K562 (cell line): Measurements from ENCODE around the gene GLT6D1. TPM values are rescaled to one million over a fixed set of nuclear protein-coding genes. Genes with fewer than 3 reads are reported as not detected.

Experiments
- ATAC-seq: fragments of 200-7000 bp; cut with Tn5 transposase; 3 replicates; pipeline ENCODE4 v1.9.1; 2020; ENCODE audit warnings: moderate library complexity
- BruUV-seq: library from RNA; stranded (reverse); fragments of 400-500 nt; replicated peaks from 2 replicates; lab custom pipeline; 2021; lab: Mats Ljungman, UMichigan
- CTCF ChIA-PET: fragments of 300-600 bp; formaldehyde crosslinking; extraction: SDS; loops from one replicate; lab custom pipeline; 2021; ENCODE audit warnings: low intra/inter-chr PET ratio; lab: Yijun Ruan, JAX
- POLR2A ChIA-PET: fragments of 300-600, 350-650 bp; sonication (Branson Sonifier 250); formaldehyde crosslinking; extraction: SDS; loops from one replicate; lab custom pipeline; 2021; ENCODE audit warnings: antibody characterized with exemption, inconsistent platforms; lab: Yijun Ruan, JAX
- DNase-seq, 4 experiments: peaks; one replicate each; pipeline versions ENCODE4 v3.0.0 to v3.0.0-alpha.2; 2011 to 2018; ENCODE audit warnings: low spot score in 3 of 4, mixed read lengths in 3 of 4; ENCODE audit errors: extremely low read depth in 1 of 4
- FAIRE-seq: peaks from 2 replicates; lab custom pipeline; 2011; peaks lifted over from hg19 to GRCh38; lab: Jason Lieb, UNC
- H2AFZ ChIP-seq: 2 replicates; pipeline ENCODE4 v1.6.0; 2011; ENCODE audit warnings: low read depth, low read length, control low read depth, inconsistent platforms
- H3K27ac ChIP-seq: fragments of 200-600 bp; 3 replicates; pipeline ENCODE4 v1.8.0; 2011; ENCODE audit warnings: low read depth, mild to moderate bottlenecking, control low read depth, inconsistent platforms, low read length, moderate library complexity, mixed read lengths; ENCODE audit errors: extremely low read depth
- H3K27me3 ChIP-seq, 2 experiments: fragments of 300-600 bp in 1 of 2; 2 replicates in 1 of 2; 3 replicates in 1 of 2; pipeline versions ENCODE4 v1.6.0 to v1.8.0; 2011; ENCODE audit warnings: inconsistent platforms in 2 of 2, low read length in 2 of 2, mild to moderate bottlenecking in 1 of 2, mixed read lengths in 1 of 2, moderate library complexity in 1 of 2; ENCODE audit not compliant: control insufficient read depth in 2 of 2, insufficient read depth in 2 of 2
- H3K36me3 ChIP-seq: fragments of 300-600 bp; 3 replicates; pipeline ENCODE4 v1.8.0; 2011; ENCODE audit warnings: mild to moderate bottlenecking, low read length, inconsistent platforms; ENCODE audit not compliant: control insufficient read depth, insufficient read depth
- H3K4me1 ChIP-seq, 2 experiments: fragments of 200-600 bp in 1 of 2; replicated peaks in 1 of 2; 2 replicates in 1 of 2; 3 replicates in 1 of 2; pipeline versions ENCODE4 v1.5.1 to v1.8.0; 2011; ENCODE audit warnings: inconsistent platforms in 2 of 2, low read length in 2 of 2, mild to moderate bottlenecking in 1 of 2, mixed read lengths in 1 of 2, moderate library complexity in 1 of 2; ENCODE audit not compliant: control insufficient read depth in 2 of 2, insufficient read depth in 2 of 2
- H3K4me2 ChIP-seq: 2 replicates; pipeline ENCODE4 v1.6.1; 2011; ENCODE audit warnings: low read length, control low read depth, inconsistent platforms, mixed read lengths; ENCODE audit not compliant: insufficient read depth
- H3K4me3 ChIP-seq: fragments of 200-600 bp; sonication (generic), shearing (Covaris generic); 2 replicates; pipeline ENCODE4 v1.5.1; 2016; ENCODE audit warnings: control low read depth, inconsistent platforms
- H3K79me2 ChIP-seq: fragments of 200-600 bp; 3 replicates; pipeline ENCODE4 v1.8.0; 2011; ENCODE audit warnings: low read length, inconsistent platforms; ENCODE audit not compliant: control insufficient read depth, insufficient read depth
- H3K9ac ChIP-seq, 2 experiments: 2 replicates each; pipeline versions ENCODE4 v1.6.0 to v1.6.1; 2011; ENCODE audit warnings: low read depth in 2 of 2, low read length in 2 of 2, control low read depth in 1 of 2, inconsistent platforms in 1 of 2, mild to moderate bottlenecking in 1 of 2, mixed read lengths in 1 of 2; ENCODE audit not compliant: insufficient read depth in 1 of 2
- H3K9me1 ChIP-seq: one replicate; pipeline ENCODE4 v1.6.0; 2011; ENCODE audit warnings: inconsistent platforms, mild to moderate bottlenecking, low read length, moderate library complexity; ENCODE audit not compliant: control insufficient read depth, insufficient read depth
- H3K9me3 ChIP-seq: replicated peaks from 2 replicates; pipeline ENCODE4 v1.5.1; 2011; ENCODE audit warnings: low read depth, low read length, inconsistent platforms; ENCODE audit not compliant: control insufficient read depth, insufficient read depth
- H4K20me1 ChIP-seq: replicated peaks from 2 replicates; pipeline ENCODE4 v1.6.1; 2011; ENCODE audit warnings: low read length, inconsistent platforms, mixed read lengths; ENCODE audit not compliant: control insufficient read depth, insufficient read depth
- CBX3 ChIP-seq, 2 experiments: IDR thresholded peaks; 1 replicate in 1 of 2; 2 replicates in 1 of 2; pipeline ENCODE4 v1.6.1; 2012; ENCODE audit warnings: inconsistent platforms in 2 of 2, low read length in 2 of 2, borderline replicate concordance in 1 of 2, control low read depth in 1 of 2
- EP300 ChIP-seq: IDR thresholded peaks from 2 replicates; pipeline ENCODE4 v1.6.1; 2012; ENCODE audit warnings: low read length, improper control_type of control experiment
- GABPB2 ChIP-seq: fragments of 250-450 bp; sonication (Bioruptor Pico); conservative IDR thresholded peaks from 2 replicates; pipeline ENCODE4 v1.5.1; 2021; ENCODE audit warnings: mild to moderate bottlenecking
- HEY1 ChIP-seq: fragments of 250-450 bp; sonication (Bioruptor Pico); IDR thresholded peaks from 2 replicates; pipeline ENCODE4 v1.5.0; 2020; ENCODE audit warnings: mild to moderate bottlenecking, moderate library complexity, borderline replicate concordance
- MIER1 ChIP-seq: fragments of 450-650 bp; IDR thresholded peaks from 2 replicates; pipeline ENCODE4 v1.6.1; 2016; ENCODE audit warnings: antibody characterized with exemption, mild to moderate bottlenecking, low read depth
- MTA1 ChIP-seq: fragments of 450-650 bp; IDR thresholded peaks from 2 replicates; pipeline ENCODE4 v1.6.1; 2017; ENCODE audit warnings: borderline replicate concordance
- NFE2L1 ChIP-seq: fragments of 450-650 bp; IDR thresholded peaks from 2 replicates; pipeline ENCODE4 v1.6.1; 2016; ENCODE audit warnings: missing genetic modification characterization, low read depth, mild to moderate bottlenecking, missing compliant biosample characterization, moderate library complexity, borderline replicate concordance
- PURB ChIP-seq: sonication (generic); formaldehyde crosslinking; IDR thresholded peaks from 2 replicates; pipeline ENCODE4 v1.9.0; 2021; ENCODE audit warnings: low read depth, mild to moderate bottlenecking, missing genetic modification reagents
- TRIM25 ChIP-seq: fragments of 450-650 bp; IDR thresholded peaks from 2 replicates; pipeline ENCODE4 v1.7.0; 2016; ENCODE audit warnings: borderline replicate concordance
- YBX1 ChIP-seq: fragments of 450-650 bp; IDR thresholded peaks from 2 replicates; pipeline ENCODE4 v1.7.1; 2016; ENCODE audit warnings: mild to moderate bottlenecking
- ZFPM2 ChIP-seq: fragments of 250-450 bp; sonication (Bioruptor Pico); IDR thresholded peaks from 2 replicates; pipeline ENCODE4 v1.5.1; 2022; ENCODE audit warnings: mild to moderate bottlenecking
- ZNF174 ChIP-seq: fragments of 250-450 bp; sonication (Bioruptor Pico); IDR thresholded peaks from 2 replicates; pipeline ENCODE4 v1.4.0; 2020; ENCODE audit warnings: mild to moderate bottlenecking
- ZNF253 ChIP-seq: fragments of 250-450 bp; sonication (Bioruptor Pico); conservative IDR thresholded peaks from 2 replicates; pipeline ENCODE4 v1.6.1; 2021; ENCODE audit warnings: mild to moderate bottlenecking
- ZZZ3 ChIP-seq: fragments of 450-650 bp; IDR thresholded peaks from 2 replicates; pipeline ENCODE4 v1.6.1; 2016; ENCODE audit warnings: antibody characterized with exemption, mild to moderate bottlenecking, moderate library complexity
- WGBS: fragments of 100-300 bp; shearing (Covaris generic); methylation state at CpG from one replicate; pipeline ENCODE4 v1.1.6; 2016; ENCODE audit warnings: low coverage, mixed read lengths; ENCODE audit not compliant: insufficient coverage; ENCODE audit errors: missing lambda C conversion rate; 5-methylcytosine and 5-hydroxymethylcytosine counted together
- in situ Hi-C: fragments of 300-500 bp; cut with MboI; formaldehyde crosslinking; loops from 4 replicates; pipeline ENCODE4 v1.15.0; 2018; ENCODE audit warnings: inconsistent platforms, mixed read lengths
- intact Hi-C: fragments of 100-400 bp; cut with micrococcal nuclease; formaldehyde crosslinking; loops from 2 replicates; pipeline ENCODE4 v1.14.2; 2022
- polyA plus RNA-seq, 8 experiments: library from polyadenylated mRNA; depleted of rRNA in 4 of 8; stranded (reverse) in 5 of 8; unstranded in 3 of 8; fragments of >200 nt; fragmentation: Nextera tagmentation in 2 of 8; fragmentation: Illumina TruSeq in 1 of 8; extraction: Ambion mirVana in 2 of 8; extraction: Trizol in 1 of 8; gene quantifications; 2 replicates each; pipeline versions ENCODE4 v1.2.1 to v1.2.3, GENCODE V29; 2011 to 2014; ENCODE audit warnings: inconsistent platforms in 1 of 8, missing spikeins in 1 of 8
- total RNA-seq, 7 experiments: library from RNA; depleted of rRNA in 6 of 7; stranded (reverse); fragments of >200 nt in 6 of 7; fragmentation: Illumina TruSeq in 2 of 7; extraction: Trizol in 2 of 7; gene quantifications; 2 replicates each; pipeline versions ENCODE4 v1.2.1 to v1.2.3, GENCODE V29; 2011 to 2021; ENCODE audit warnings: low replicate concordance in 1 of 7
- TF ChIP-seq, protein P1 (sequence below): fragments of 250-450 bp; sonication (Bioruptor Pico); IDR thresholded peaks from 2 replicates; pipeline ENCODE4 v1.5.0; 2022; ENCODE audit warnings: mild to moderate bottlenecking
- TF ChIP-seq, protein P2 (sequence below): fragments of 450-650 bp; IDR thresholded peaks from 2 replicates; pipeline ENCODE4 v1.6.1; 2016; ENCODE audit warnings: antibody characterized with exemption
- TF ChIP-seq, protein P3 (sequence below): sonication (generic); formaldehyde crosslinking; IDR thresholded peaks from 2 replicates; pipeline ENCODE4 v1.8.0; 2023; ENCODE audit warnings: mild to moderate bottlenecking, missing genetic modification reagents

Gene GLT6D1
- total and polyA plus RNA-seq, 9 of the 15 experiments (the other 6 are each of a cell fraction or from before 2014, with no cell fraction given), result not detected

GRCh38 chr9:135674977-135675376 is 35.6 kb upstream of the GLT6D1 start:
- 1% methylated on average over 10 of the region's 10 CpGs for WGBS
- in situ Hi-C loops (no loop called here), intact Hi-C loops (no loop called here)
- DNase-seq, result no peak
- H3K36me3 ChIP-seq, result no peaks in the 10 kb centered on the region
- POLR2A ChIA-PET, result interaction anchor here (0.6 to 1.7 kb wide), 2 partner anchors 10 to 26 kb away, joined by 3 to 4 read pairs; no protein-coding TSS in a partner anchor
- H3K79me2 ChIP-seq, result no peaks in the 10 kb centered on the region
- no peak for FAIRE-seq
- no peak overlapping the region for H2AFZ ChIP-seq
- H3K9ac ChIP-seq, result no peak overlapping the region
- BruUV-seq, result no TSS peak
- H3K4me3 ChIP-seq, result no peak overlapping the region
- 0 out of 2 replicates have a peak, but pooled peaks cover 4% of the 10 kb centered on the region for H4K20me1 ChIP-seq
- H3K4me1 ChIP-seq, result peaks cover 0 to 10% of the 10 kb centered on the region in 2 experiments; a peak in 2 of 5 replicates
- no peaks in the 10 kb centered on the region for H3K9me1 ChIP-seq
- H3K27me3 ChIP-seq, result peaks cover 23 to 58% of the 10 kb centered on the region in 2 experiments
- H3K4me2 ChIP-seq, result no peak overlapping the region
- CTCF ChIA-PET, result no interaction called here
- H3K9me3 ChIP-seq, result no peaks in the 10 kb centered on the region
- no peak for ATAC-seq
- no peak overlapping the region for H3K27ac ChIP-seq
- no peak for TF ChIP-seq MTA1
- TF ChIP-seq GABPB2 (CRISPR knock-in tag), result no peak
- no peak for TF ChIP-seq YBX1
- TF ChIP-seq PURB (CRISPR knock-in tag), result no peak
- TF ChIP-seq, protein P1, sequence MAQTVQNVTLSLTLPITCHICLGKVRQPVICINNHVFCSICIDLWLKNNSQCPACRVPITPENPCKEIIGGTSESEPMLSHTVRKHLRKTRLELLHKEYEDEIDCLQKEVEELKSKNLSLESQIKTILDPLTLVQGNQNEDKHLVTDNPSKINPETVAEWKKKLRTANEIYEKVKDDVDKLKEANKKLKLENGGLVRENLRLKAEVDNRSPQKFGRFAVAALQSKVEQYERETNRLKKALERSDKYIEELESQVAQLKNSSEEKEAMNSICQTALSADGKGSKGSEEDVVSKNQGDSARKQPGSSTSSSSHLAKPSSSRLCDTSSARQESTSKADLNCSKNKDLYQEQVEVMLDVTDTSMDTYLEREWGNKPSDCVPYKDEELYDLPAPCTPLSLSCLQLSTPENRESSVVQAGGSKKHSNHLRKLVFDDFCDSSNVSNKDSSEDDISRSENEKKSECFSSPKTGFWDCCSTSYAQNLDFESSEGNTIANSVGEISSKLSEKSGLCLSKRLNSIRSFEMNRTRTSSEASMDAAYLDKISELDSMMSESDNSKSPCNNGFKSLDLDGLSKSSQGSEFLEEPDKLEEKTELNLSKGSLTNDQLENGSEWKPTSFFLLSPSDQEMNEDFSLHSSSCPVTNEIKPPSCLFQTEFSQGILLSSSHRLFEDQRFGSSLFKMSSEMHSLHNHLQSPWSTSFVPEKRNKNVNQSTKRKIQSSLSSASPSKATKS (CRISPR knock-in tag), result no peak
- no peak for TF ChIP-seq HEY1
- TF ChIP-seq ZZZ3, result no peak
- no peak for TF ChIP-seq EP300
- no peak for TF ChIP-seq NFE2L1 (tag)
- TF ChIP-seq, protein P2, sequence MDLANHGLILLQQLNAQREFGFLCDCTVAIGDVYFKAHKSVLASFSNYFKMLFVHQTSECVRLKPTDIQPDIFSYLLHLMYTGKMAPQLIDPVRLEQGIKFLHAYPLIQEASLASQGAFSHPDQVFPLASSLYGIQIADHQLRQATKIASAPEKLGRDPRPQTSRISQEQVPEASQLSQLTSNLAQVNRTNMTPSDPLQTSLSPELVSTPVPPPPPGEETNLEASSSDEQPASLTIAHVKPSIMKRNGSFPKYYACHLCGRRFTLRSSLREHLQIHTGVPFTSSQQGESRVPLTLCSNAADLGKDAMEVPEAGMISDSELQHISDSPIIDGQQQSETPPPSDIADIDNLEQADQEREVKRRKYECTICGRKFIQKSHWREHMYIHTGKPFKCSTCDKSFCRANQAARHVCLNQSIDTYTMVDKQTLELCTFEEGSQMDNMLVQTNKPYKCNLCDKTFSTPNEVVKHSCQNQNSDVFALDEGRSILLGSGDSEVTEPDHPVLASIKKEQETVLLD, result no peak
- no peak for TF ChIP-seq CBX3 (IDR thresholded peaks at IDR 0.05; ENCODE audit: borderline replicate concordance in 1 of 2, low read length in 2 of 2)
- TF ChIP-seq, protein P3, sequence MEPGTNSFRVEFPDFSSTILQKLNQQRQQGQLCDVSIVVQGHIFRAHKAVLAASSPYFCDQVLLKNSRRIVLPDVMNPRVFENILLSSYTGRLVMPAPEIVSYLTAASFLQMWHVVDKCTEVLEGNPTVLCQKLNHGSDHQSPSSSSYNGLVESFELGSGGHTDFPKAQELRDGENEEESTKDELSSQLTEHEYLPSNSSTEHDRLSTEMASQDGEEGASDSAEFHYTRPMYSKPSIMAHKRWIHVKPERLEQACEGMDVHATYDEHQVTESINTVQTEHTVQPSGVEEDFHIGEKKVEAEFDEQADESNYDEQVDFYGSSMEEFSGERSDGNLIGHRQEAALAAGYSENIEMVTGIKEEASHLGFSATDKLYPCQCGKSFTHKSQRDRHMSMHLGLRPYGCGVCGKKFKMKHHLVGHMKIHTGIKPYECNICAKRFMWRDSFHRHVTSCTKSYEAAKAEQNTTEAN (CRISPR knock-in tag), result no peak
- no peak for TF ChIP-seq TRIM25
- TF ChIP-seq MIER1, result no peak
- no peak for TF ChIP-seq ZNF174 (CRISPR knock-in tag)
- no peak for TF ChIP-seq ZNF253 (CRISPR knock-in tag)
- no peak for TF ChIP-seq ZFPM2 (CRISPR knock-in tag)
